ENCODE measurements around the gene REEP1.

DNA sequence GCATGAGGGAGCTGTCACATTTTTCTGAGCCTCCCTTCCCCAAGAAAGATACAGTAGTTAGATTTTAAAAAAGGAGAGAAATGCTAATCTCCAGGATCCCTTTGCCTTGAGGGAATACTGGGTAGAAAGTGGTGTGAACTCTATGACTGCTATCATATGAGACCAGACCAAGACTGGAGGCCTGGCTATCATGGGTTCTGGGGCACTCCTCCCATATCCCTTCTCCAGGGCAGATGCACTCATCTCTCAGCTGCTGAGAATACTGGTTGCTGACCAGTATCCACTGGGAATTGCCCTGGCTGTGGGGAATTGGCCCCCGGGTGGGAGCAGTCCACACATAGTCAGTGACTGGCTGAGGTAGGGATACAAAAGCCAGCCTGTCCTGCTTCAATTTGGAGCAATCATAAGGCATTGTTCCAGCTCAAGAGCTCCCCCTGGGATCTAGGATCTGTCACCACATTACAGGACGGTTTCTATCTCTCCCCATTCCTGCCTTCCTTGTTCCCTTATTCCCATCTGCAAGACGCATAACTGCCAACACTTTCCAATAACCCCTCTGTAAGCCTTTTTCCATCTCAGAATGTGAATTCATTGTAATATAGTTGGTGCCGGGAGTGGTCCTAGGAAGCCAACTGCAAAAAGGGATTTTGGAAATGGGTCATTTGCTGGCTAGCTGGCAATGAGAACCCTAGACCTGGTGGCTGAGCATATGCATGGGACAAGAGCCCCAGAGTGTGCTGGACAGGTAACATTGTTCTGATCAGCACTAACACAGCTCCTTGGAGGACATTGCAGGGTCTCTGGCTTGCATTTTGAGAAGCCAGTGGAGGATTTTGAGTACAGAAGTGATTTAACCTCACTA, 35.4 kb upstream of the REEP1 start:
- TF ChIP-seq, protein P1, sequence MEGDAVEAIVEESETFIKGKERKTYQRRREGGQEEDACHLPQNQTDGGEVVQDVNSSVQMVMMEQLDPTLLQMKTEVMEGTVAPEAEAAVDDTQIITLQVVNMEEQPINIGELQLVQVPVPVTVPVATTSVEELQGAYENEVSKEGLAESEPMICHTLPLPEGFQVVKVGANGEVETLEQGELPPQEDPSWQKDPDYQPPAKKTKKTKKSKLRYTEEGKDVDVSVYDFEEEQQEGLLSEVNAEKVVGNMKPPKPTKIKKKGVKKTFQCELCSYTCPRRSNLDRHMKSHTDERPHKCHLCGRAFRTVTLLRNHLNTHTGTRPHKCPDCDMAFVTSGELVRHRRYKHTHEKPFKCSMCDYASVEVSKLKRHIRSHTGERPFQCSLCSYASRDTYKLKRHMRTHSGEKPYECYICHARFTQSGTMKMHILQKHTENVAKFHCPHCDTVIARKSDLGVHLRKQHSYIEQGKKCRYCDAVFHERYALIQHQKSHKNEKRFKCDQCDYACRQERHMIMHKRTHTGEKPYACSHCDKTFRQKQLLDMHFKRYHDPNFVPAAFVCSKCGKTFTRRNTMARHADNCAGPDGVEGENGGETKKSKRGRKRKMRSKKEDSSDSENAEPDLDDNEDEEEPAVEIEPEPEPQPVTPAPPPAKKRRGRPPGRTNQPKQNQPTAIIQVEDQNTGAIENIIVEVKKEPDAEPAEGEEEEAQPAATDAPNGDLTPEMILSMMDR (IDR thresholded peaks at IDR 0.05): peak in 5 of 6 experiments; percentile 11 to 75 (median 68)
- no peak for TF ChIP-seq POLR2A (IDR thresholded peaks at IDR 0.05)

Measured in Peyer's patch (tissue), 4 donors.